Measurements from ENCODE around the gene PTGFR.

- TF ChIP-seq CTCF (conservative IDR thresholded peaks at IDR 0.05; ENCODE audit: low read length) = no peak
- TF ChIP-seq EZH2phosphoT487 (IDR thresholded peaks at IDR 0.05; ENCODE audit: borderline replicate concordance) = no peak
Measured at GRCh38 chr1:78549891-78550290, 59.1 kb downstream of the PTGFR start.

Data from Loucy (cell line).